GM12878 (cell line): ENCODE measurements around the gene ZC3H10.

Source experiments
- CEBPB ChIP-seq, 2 experiments: fragments of 150-350 bp in 1 of 2; IDR thresholded peaks; 2 replicates each; pipeline ENCODE4 v1.6.1; 2012 to 2014; ENCODE audit warnings: low read depth in 2 of 2, low read length in 2 of 2, borderline replicate concordance in 1 of 2, inconsistent platforms in 1 of 2
- RELA ChIP-seq: fragments of 450-650 bp; IDR thresholded peaks from 2 replicates; pipeline ENCODE4 v1.8.0; 2014; ENCODE audit warnings: borderline replicate concordance; ENCODE audit not compliant: partially characterized antibody
- TF ChIP-seq, protein P1 (sequence below), 3 experiments: IDR thresholded peaks in 2 of 3; conservative IDR thresholded peaks in 1 of 3; 2 replicates each; pipeline ENCODE4 v1.5.1; 2011; ENCODE audit warnings: low read depth in 3 of 3, low read length in 3 of 3, mild to moderate bottlenecking in 3 of 3, control low read depth in 2 of 3, moderate library complexity in 2 of 3, inconsistent platforms in 1 of 3, mixed read lengths in 1 of 3; ENCODE audit not compliant: control insufficient read depth in 2 of 3, insufficient read depth in 1 of 3; ENCODE audit errors: extremely low read depth in 1 of 3

GRCh38 chr12:56079723-56080555 lies 38.1 kb upstream of the ZC3H10 start, which contains the start of gene ERBB3:
- TF ChIP-seq, protein P1, sequence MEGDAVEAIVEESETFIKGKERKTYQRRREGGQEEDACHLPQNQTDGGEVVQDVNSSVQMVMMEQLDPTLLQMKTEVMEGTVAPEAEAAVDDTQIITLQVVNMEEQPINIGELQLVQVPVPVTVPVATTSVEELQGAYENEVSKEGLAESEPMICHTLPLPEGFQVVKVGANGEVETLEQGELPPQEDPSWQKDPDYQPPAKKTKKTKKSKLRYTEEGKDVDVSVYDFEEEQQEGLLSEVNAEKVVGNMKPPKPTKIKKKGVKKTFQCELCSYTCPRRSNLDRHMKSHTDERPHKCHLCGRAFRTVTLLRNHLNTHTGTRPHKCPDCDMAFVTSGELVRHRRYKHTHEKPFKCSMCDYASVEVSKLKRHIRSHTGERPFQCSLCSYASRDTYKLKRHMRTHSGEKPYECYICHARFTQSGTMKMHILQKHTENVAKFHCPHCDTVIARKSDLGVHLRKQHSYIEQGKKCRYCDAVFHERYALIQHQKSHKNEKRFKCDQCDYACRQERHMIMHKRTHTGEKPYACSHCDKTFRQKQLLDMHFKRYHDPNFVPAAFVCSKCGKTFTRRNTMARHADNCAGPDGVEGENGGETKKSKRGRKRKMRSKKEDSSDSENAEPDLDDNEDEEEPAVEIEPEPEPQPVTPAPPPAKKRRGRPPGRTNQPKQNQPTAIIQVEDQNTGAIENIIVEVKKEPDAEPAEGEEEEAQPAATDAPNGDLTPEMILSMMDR (IDR thresholded peaks at IDR 0.05 in 2 of 3, conservative IDR thresholded peaks at IDR 0.05 in 1 of 3; ENCODE audit: control insufficient read depth in 2 of 3, extremely low read depth in 1 of 3, insufficient read depth in 1 of 3, low read depth in 3 of 3, low read length in 3 of 3): no peak
- TF ChIP-seq CEBPB (IDR thresholded peaks at IDR 0.05; ENCODE audit: borderline replicate concordance in 1 of 2, low read depth in 2 of 2, low read length in 2 of 2) (no peak), RELA (no peak)
